ENCODE results near the gene ZBTB17.

ZBTB17 gene

GRCh38 chr1:15963968-15964648 lies 11.8 kb downstream of the ZBTB17 start:
- DNase-seq (ENCODE audit: low read depth) = no peak
- H3K4me3 ChIP-seq (replicated peaks; ENCODE audit: low read depth, low read length) = no peak overlapping the region
- TF ChIP-seq CTCF (IDR thresholded peaks at IDR 0.05; ENCODE audit: low read length, missing control alignments) = no peak

GRCh38 chr1:15963363-15963967 lies 12.4 kb downstream of the ZBTB17 start:
- TF ChIP-seq CTCF (IDR thresholded peaks at IDR 0.05; ENCODE audit: low read length, missing control alignments) = no peak
- no peak for DNase-seq (ENCODE audit: low read depth)
- no peak overlapping the region for H3K4me3 ChIP-seq (replicated peaks; ENCODE audit: low read depth, low read length)

GRCh38 chr1:15962671-15963362 lies 13.1 kb downstream of the ZBTB17 start:
- no peak for DNase-seq (ENCODE audit: low read depth)
- no peak overlapping the region for H3K4me3 ChIP-seq (replicated peaks; ENCODE audit: low read depth, low read length)
- no peak for TF ChIP-seq CTCF (IDR thresholded peaks at IDR 0.05; ENCODE audit: low read length, missing control alignments)

- no peak for TF ChIP-seq CTCF (IDR thresholded peaks at IDR 0.05; ENCODE audit: low read length, missing control alignments)
- no peak overlapping the region for H3K4me3 ChIP-seq (replicated peaks; ENCODE audit: low read depth, low read length)
- DNase-seq (ENCODE audit: low read depth) = no peak
These were observed 13.7 kb downstream of the ZBTB17 start for GRCh38 chr1:15962176-15962575.

GRCh38 chr1:15961492-15961891 lies 14.4 kb downstream of the ZBTB17 start:
- no peak overlapping the region for H3K4me3 ChIP-seq (replicated peaks; ENCODE audit: low read depth, low read length)
- no peak for TF ChIP-seq CTCF (IDR thresholded peaks at IDR 0.05; ENCODE audit: low read length, missing control alignments)
- no peak for DNase-seq (ENCODE audit: low read depth)

GRCh38 chr1:15960808-15961207 lies 15.1 kb downstream of the ZBTB17 start:
- no peak overlapping the region for H3K4me3 ChIP-seq (replicated peaks; ENCODE audit: low read depth, low read length)
- TF ChIP-seq CTCF (IDR thresholded peaks at IDR 0.05; ENCODE audit: low read length, missing control alignments) = no peak
- no peak for DNase-seq (ENCODE audit: low read depth)

All from fibroblast of pulmonary artery (primary cell).